COLO829 (cell line): ENCODE data around the gene TTC31.
A peak's percentile ranks its signal among the peaks of the same experiment; 100 is the strongest.

Experiments
- DNase-seq: peaks from one replicate; pipeline ENCODE4 v3.0.0; 2012; ENCODE audit warnings: low spot score

The TTC31 gene

DNA sequence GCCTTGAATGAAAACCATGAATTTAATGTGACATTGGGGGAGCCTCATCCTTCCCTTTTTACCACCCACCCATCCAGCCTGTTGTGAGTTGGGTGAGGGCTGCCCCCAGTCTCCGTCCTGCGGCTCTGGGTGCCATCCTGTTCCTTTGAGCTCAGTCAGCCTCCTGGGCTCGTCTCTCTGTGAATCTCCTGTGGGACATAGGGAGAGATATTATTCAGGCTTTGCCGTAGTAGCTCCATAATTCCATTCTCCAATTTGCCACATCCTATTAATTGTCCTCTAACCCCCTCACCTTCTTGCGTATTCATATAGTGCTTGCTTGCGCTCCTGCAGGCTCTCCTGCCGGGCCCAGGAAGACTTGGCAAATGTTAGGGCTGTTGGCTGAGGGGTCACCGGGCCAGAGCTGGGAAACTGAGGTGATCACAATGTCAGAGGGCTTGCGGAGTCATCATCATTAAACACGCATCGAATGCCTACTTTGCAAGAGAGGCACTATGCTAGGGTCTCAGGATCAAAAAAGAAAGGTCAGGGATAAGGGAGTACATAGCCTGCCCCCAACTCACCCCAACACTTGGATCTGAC lies 43.9 kb downstream of the TTC31 start:
- DNase-seq = no peak

DNA sequence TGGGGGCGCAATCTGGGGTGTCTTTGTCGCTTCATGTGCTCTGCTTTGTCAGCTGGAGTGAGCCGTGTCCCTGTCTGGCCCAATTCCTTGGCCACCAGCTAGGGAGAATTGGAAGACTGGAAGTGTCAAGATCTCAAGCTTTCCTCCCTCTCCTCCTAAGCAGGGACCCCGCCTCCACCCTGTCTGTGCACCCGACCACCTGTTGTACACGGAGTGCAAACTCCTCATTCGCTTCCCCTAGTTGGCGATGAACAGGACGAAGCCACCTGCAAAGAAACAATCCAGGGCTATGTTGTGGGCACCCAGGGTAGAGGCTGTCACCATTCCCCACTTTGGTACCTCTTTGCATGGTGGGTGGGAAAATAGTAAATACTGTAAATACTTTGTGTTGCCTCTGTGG lies 44.9 kb downstream of the TTC31 start:
- DNase-seq = no peak

DNA sequence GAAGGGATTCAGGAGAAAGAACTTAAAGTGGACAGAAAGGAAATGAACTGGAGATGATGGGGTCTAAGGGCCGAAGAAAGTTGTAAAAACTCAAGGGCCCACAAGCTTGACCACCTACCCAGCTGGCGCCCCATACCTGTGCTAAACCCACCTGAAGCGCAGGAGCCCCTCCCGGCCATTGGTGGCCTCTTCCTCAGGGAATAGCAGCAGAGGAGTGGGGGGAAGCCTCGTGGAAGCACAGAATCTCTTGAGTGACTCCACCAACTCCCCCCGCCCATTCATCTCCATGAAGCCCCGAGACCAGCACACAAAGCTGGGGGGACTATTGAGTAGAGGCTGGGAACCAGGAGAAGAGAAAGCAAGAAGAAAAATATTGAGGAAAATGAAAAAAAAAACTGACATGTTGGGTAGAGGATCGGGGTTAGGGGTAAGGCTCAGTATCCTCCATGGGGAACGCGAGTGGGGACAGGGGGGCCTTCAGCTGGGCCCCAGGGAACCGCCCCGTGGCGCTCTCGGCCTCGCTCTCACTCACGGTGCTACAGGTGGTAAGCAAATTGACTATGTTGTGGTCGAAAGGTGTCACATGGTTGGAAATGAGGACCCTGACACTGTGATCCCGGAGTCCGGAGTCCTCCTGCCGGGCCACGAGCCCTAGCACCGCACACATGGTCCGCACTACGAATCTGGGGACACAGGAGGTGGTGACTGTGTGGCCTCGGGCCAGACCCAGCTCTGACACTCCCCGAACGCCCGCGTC lies 45.9 kb downstream of the TTC31 start:
- no peak for DNase-seq

DNA sequence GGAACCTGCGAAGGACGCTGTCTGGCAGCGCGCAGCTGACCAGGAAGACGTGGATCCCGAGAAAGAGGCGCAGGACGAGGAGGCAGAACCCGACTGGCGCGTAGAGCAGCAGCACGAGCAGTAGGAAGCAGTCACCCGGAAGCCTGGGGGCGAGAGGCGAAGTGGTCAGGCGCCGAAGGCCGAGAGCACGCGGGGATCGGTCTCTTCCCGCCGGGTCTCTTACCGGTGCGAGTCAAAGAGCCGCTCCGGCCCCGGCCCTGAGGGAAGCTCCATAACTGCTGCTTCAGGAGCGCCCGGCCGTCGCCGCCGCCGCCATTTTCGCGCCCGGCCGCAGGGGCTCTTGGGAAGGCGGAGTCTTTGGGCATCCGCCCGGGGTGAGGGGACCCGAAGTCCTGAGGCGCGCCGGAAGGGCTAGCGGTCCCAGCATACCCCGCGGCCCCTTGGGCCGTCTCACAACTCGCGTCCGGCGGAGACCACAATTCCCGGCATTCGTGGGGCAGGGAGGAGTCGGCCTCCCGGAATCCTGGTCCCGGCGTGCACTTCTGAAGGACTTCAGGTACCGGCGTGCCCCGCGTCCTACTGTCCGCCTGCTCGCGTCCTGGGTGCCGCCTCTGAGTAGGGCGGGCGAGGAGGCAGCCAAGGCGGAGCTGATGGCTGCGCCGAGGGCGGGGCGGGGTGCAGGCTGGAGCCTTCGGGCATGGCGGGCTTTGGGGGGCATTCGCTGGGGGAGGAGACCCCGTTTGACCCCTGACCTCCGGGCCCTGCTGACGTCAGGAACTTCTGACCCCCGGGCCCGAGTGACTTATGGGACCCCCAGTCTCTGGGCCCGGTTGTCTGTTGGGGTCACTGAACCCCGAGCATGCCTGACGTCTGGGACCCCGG lies 46.7 kb downstream of the TTC31 start, which contains the start of the genes AUP1 and HTRA2:
Gene AUP1 (minus strand): TSS at position 350 of the 882 bp plus-strand sequence. CDS start 77 bp downstream, at position 273.
Gene HTRA2 (plus strand): TSS at position 577 of the 882 bp plus-strand sequence. CDS start 74 bp downstream, at position 651.
- peak; percentile 98 for DNase-seq

DNA sequence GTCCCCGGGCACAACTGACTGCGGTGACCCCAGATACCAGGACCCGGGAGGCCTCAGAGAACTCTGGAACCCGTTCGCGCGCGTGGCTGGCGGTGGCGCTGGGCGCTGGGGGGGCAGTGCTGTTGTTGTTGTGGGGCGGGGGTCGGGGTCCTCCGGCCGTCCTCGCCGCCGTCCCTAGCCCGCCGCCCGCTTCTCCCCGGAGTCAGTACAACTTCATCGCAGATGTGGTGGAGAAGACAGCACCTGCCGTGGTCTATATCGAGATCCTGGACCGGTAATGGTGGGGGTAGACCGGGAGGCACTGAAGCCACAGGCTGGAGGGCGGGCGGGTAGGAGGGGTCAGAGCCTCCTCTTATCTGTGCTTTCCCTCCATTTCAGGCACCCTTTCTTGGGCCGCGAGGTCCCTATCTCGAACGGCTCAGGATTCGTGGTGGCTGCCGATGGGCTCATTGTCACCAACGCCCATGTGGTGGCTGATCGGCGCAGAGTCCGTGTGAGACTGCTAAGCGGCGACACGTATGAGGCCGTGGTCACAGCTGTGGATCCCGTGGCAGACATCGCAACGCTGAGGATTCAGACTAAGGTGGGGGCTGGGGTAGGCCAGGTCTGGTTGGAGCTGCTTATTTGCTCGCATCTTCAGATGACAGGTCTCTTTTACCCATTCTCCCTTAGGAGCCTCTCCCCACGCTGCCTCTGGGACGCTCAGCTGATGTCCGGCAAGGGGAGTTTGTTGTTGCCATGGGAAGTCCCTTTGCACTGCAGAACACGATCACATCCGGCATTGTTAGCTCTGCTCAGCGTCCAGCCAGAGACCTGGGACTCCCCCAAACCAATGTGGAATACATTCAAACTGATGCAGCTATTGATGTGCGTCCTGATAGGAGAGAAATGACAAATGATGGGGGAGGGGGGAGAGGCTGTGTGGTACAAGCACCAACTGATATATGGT lies 47.6 kb downstream of the TTC31 start:
- DNase-seq = peak; percentile 45

DNA sequence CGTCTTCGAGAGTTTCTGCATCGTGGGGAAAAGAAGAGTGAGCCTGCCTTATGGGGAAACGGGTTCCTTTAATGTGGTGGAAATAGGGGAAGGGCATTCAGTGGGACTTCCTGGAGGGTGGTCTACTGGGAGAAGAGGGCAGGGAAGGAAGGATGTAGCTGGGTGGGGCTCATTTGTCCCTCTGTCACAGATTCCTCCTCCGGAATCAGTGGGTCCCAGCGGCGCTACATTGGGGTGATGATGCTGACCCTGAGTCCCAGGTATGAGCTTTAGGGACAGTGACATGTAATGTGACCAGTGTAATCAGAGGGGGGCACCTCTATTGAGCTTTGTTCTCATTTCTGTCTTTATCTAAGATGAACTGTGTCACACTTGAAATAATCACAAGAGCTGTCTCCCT lies 48.8 kb downstream of the TTC31 start:
- no peak for DNase-seq

DNA sequence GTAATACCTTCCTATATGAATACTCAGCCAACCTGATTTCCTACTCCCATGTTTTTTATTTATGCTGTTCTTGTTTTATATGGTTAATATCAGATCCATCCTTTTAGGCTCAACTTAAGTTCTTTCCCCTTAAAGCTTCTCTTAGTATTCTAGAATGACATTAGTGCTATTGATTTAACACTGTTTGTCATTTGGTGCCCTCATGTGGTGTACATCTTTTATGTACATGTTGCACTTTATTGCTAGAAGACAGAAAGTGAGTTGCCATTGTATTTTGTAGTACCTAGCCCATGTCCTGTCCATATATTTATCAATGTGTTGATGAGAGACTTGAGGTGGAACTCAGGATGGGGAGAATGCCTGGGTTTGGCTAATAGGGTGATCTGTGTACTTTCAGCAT lies 49.3 kb downstream of the TTC31 start:
- peak; percentile 67 for DNase-seq

DNA sequence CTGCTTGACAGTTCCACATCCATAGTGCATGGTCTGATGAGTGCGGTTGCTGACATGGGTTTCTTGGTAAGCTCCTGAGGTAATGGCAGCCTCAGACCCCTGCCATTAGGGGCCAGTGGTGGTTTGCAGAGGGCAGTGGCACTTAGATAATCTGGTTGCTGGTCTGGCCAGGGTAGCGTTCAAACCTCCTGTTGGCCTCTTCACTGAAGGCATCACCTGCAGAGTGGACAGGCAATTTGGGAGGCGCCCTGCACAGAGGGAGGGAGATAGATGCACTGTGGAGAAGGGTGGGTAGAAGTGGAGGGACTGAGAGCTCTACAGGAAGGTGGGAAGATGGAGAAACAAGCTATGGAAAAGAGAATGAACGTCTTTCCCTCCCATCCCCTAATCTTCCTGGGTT lies 50.6 kb downstream of the TTC31 start:
- DNase-seq = no peak

DNA sequence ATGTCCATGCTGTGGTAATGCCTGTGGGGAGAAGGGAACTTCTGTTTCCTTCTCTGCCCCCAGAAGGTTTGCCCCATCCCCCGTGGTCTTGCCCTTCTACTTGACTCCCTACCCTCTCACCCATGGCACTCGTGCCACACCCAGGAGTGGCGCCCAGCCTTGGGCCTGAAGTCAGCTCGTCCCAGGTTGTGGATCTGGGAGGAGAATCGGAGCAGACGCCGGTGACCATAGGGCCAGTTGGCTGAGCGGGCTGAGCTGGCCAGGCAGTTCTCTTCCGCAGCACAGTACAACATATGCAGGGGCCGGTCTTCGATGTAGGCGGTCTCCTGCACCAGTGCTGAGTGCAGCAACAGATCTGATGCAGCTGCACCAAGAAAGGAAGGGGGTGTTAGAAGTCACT lies 51.5 kb downstream of the TTC31 start:
- DNase-seq = no peak

DNA sequence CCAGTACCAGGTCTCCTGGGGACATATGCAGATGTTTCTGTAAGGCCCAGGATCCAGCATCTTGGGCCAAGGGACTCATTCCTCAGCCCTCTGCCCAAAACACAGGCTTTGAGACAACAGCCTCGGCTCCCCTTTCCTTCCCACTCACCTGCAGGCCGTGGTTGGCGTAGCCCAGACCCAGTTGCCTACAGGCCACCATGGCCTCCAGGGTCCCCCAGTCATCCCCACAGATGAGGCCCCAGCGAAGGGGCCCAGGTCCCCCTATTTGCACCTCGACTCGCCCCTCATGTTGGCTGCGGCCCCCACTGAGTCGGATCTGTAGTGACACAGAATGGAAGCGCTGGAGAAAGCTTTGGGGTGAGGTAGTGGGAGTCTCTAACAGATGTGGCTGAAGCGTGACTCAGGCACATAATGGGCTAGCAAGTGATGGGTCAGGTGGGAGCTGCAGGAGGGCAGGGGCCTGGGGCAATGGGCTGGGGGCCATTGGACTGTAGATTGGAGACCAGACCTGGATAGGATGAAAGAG lies 52.6 kb downstream of the TTC31 start:
- no peak for DNase-seq

DNA sequence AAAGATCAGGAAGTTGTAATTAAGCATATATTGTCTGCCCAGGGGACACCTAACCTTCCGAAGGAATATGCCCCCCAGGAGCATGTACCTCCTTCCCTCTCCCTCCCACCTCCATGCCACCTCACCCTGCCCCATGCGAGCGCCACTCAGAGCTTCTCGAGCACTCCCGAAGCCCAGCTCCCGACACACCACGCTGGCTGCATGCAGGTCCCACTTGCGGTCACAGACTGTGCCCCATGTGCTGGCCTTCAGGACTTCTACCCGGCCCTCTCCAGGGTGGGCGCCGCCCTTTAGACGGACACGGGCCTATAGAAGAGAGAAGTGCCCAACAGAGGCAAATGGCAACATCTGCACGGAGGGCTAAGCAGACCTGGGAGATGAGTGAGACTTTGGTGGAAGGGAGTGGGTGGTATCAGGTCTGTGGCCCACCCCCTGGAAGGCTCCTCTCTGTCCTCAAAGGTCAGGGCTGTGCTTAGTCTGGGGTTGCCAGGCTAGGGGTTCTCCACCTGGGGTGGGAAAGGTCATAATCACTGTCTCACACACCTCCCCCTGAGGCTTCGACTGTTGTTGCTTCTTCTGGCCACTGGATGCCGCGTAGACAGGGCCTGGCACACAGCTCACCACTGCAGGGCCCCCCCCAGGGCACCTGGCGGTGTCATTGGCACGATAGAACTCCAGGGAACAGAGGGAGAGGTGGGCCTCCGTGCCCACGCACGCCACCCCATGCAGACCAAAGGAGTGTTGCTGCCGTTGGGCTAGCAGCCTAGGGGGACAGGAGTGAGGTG lies 53.5 kb downstream of the TTC31 start:
- DNase-seq = no peak

DNA sequence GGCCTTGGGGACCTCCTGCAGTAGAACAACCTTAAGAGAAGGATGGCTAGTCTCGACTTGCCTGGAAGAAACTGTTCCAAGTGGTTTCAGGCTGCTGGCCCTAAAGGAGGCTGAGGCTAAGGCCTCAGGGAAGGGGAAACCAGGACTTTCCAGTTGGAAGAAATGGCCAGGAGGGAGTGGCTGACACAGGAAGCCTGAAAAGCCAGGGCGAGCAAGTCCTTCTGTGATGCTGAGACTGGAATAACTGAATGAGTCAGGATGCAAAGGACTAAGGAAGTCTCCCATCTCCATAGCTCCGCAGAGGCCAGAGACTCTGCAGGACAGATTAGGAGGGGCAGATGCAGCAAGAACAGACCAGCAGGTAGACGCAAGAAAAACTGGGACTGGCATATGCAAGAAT lies 54.3 kb downstream of the TTC31 start:
- no peak for DNase-seq

DNA sequence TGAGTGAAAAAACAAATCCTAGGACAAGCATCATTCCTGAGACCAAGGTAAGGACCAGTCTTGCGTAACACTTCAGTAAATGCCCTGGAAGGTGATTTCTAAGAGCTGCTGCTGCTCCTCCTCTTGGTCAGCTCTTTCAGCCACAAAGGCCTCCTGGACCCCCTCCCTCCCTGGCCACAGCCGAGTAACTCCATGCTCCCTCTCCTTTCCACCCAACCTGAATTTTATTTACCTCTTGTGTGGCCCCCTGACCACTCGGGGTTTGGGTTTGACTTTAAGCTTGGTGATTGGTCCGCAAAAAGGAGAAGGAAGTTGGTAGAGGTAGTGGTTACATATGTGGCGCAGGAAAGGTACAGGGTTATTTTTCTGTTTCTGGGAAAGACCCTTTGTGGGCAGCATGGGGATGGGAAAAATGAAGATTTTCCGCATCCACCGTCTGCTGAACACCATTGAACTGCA lies 56.0 kb downstream of the TTC31 start:
- no peak for DNase-seq

DNA sequence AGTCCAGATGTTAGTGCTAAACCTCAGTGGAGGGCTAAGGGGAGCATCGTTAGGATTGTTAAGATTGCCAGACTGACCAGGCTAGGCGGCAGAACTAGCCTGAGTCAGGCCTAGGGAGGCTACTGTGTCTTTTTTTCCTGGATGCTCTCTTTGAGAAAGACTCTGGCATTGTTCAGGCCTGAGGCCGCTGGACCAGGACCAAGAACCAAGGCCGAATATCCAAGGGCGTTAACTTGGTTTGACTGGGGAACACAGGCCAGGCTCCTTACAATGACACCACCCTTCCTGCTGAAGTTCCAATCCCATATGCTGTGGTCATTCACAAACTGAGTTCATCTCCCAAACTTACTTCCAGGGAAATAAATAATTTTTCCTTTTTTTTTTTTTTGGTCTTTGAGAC lies 57.4 kb downstream of the TTC31 start:
- no peak for DNase-seq

DNA sequence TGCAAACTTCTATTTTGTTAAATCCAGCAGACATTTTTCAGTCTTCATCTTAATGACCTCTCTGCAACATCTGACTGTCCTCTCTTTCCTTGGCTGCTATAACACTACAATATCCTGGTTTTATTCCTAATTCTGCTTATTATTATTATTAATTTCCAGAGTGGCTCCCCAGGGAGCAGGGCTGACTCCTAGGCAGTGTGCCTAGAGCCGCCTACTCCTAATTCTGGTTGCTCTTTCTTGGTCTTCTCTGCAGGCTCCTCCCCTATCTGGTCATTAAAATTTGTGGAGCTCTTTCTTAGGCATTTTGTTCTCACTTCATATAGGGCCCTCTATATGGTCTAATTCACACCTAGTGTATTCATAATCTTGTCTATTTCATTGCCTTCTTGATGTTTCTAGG lies 60.1 kb downstream of the TTC31 start:
- DNase-seq = no peak
